Epithelial cell of prostate (primary cell): Measurements from ENCODE around the gene PLS1.
"Not testable (repeated sequence)": the region's sequence is repeated elsewhere in the genome, so short reads cannot be mapped to it uniquely, and the experiment has no call there.

Experiments
- DNase-seq: peaks from one replicate; pipeline ENCODE4 v3.0.0-alpha.2; 2011; ENCODE audit warnings: low read depth, low spot score
- H3K27ac ChIP-seq: fragments of 450-650 bp; 2 replicates; pipeline ENCODE4 v1.5.1; 2017; ENCODE audit warnings: mild to moderate bottlenecking

The PLS1 gene

GRCh38 chr3:142595951-142596725 lies at the start of gene PLS1:
Gene PLS1 (plus strand): TSS chr3:142596393. CDS start chr3:142664238, 67,845 bp downstream.
- peak; percentile 45 for DNase-seq
- H3K27ac ChIP-seq: peak within 1 kb of the TSS; percentile 77

GRCh38 chr3:142549986-142550385 lies 46.2 kb upstream of the PLS1 start:
- no peak overlapping the region for H3K27ac ChIP-seq
- no peak for DNase-seq

- not testable (repeated sequence) for H3K27ac ChIP-seq, DNase-seq
These were observed 43.6 kb upstream of the PLS1 start for GRCh38 chr3:142552579-142552978.

- no peak for DNase-seq
- no peak overlapping the region for H3K27ac ChIP-seq
These were observed 42.5 kb upstream of the PLS1 start for GRCh38 chr3:142553741-142554140.

- DNase-seq: no peak
- no peak overlapping the region for H3K27ac ChIP-seq
These were observed 36.1 kb upstream of the PLS1 start for GRCh38 chr3:142560118-142560517.

- no peak for DNase-seq
These were observed 32.6 kb upstream of the PLS1 start for GRCh38 chr3:142563496-142563997.

GRCh38 chr3:142566096-142566495 lies 30.1 kb upstream of the PLS1 start:
- no peak for DNase-seq
- no peak overlapping the region for H3K27ac ChIP-seq

More at GRCh38 chr3:142563496-142563997, 32.6 kb upstream of the PLS1 start:
- no peak overlapping the region for H3K27ac ChIP-seq

GRCh38 chr3:142568393-142569017 lies 27.7 kb upstream of the PLS1 start:
- no peak overlapping the region for H3K27ac ChIP-seq
- DNase-seq: no peak

- H3K27ac ChIP-seq, DNase-seq: not testable (repeated sequence)
These were observed 26.8 kb upstream of the PLS1 start for GRCh38 chr3:142569422-142569821.

GRCh38 chr3:142574223-142574622 lies 22.0 kb upstream of the PLS1 start:
- not testable (repeated sequence) for H3K27ac ChIP-seq, DNase-seq

- no peak overlapping the region for H3K27ac ChIP-seq
- no peak for DNase-seq
These were observed 21.5 kb upstream of the PLS1 start for GRCh38 chr3:142574665-142575064.

GRCh38 chr3:142576792-142577191 lies 19.4 kb upstream of the PLS1 start:
- no peak for DNase-seq
- H3K27ac ChIP-seq: no peak overlapping the region

- peak overlapping the region; percentile 77 for H3K27ac ChIP-seq
- no peak for DNase-seq
These were observed 18.4 kb upstream of the PLS1 start for GRCh38 chr3:142577696-142578328.

GRCh38 chr3:142578329-142579223 lies 17.6 kb upstream of the PLS1 start, which contains the start of gene ATR:
Gene ATR (minus strand): TSS chr3:142578733. CDS start chr3:142578704, 29 bp downstream.
- H3K27ac ChIP-seq: peak within 1 kb of the TSS; percentile 77
- peak; percentile 72 for DNase-seq

GRCh38 chr3:142580061-142580423 lies 16.2 kb upstream of the PLS1 start:
- H3K27ac ChIP-seq: no peak overlapping the region
- DNase-seq: no peak

- H3K27ac ChIP-seq, DNase-seq: not testable (repeated sequence)
These were observed 15.1 kb upstream of the PLS1 start for GRCh38 chr3:142581070-142581469.

GRCh38 chr3:142586803-142587406 lies 9.3 kb upstream of the PLS1 start:
- no peak overlapping the region for H3K27ac ChIP-seq
- DNase-seq: peak; percentile 40

- no peak overlapping the region for H3K27ac ChIP-seq
- DNase-seq: no peak
These were observed 7.5 kb upstream of the PLS1 start for GRCh38 chr3:142588703-142589102.

- DNase-seq, H3K27ac ChIP-seq: not testable (repeated sequence)
These were observed 3.9 kb upstream of the PLS1 start for GRCh38 chr3:142592268-142592667.
